ENCODE results near the gene MIGA2. TPM values are rescaled to one million over a fixed set of nuclear protein-coding genes. Genes with fewer than 3 reads are reported as not detected.
A peak's percentile ranks its signal among the peaks of the same experiment; 100 is the strongest.

Gene MIGA2
- polyA plus RNA-seq, 1 experiment, result 23.7 TPM

- DNase-seq (ENCODE audit: low read depth), result no peak
- TF ChIP-seq CTCF (IDR thresholded peaks at IDR 0.05; ENCODE audit: insufficient read depth, low read depth, low read length), result no peak
- H3K4me3 ChIP-seq (ENCODE audit: low read depth, low read length), result no peak overlapping the region
- H3K36me3 ChIP-seq (ENCODE audit: control insufficient read depth, insufficient read depth, low read length), result peaks cover 29% of the 10 kb centered on the region
- no peaks in the 10 kb centered on the region for H3K27me3 ChIP-seq (ENCODE audit: control insufficient read depth, insufficient read depth, low read length)
- CTCF ChIA-PET, result interaction anchor here (0.6 to 3.6 kb wide), 14 partner anchors 8 to 619 kb away, joined by 3 to 27 read pairs (median 4); partner anchors contain the start of gene SH3GLB2
- POLR2A ChIA-PET, result no interaction called here
These were observed 31.0 kb upstream of the MIGA2 start for GRCh38 chr9:129005336-129005997.

GRCh38 chr9:129006328-129007034 lies 29.9 kb upstream of the MIGA2 start:
- Histone ChIP-seq H3K4me3 (ENCODE audit: low read depth, low read length) (no peak overlapping the region), H3K27me3 (ENCODE audit: control insufficient read depth, insufficient read depth, low read length) (no peaks in the 10 kb centered on the region), H3K36me3 (ENCODE audit: control insufficient read depth, insufficient read depth, low read length) (peaks cover 29% of the 10 kb centered on the region)
- CTCF ChIA-PET, result interaction anchor here (0.6 to 3.6 kb wide), 20 partner anchors 8 to 618 kb away, joined by 3 to 27 read pairs (median 4); partner anchors contain the start of gene SH3GLB2
- POLR2A ChIA-PET, result no interaction called here
- no peak for DNase-seq (ENCODE audit: low read depth)
- peak; percentile 97 for TF ChIP-seq CTCF (IDR thresholded peaks at IDR 0.05; ENCODE audit: insufficient read depth, low read depth, low read length)

- Histone ChIP-seq H3K27me3 (ENCODE audit: control insufficient read depth, insufficient read depth, low read length) (no peaks in the 10 kb centered on the region), H3K4me3 (ENCODE audit: low read depth, low read length) (no peak overlapping the region), H3K36me3 (ENCODE audit: control insufficient read depth, insufficient read depth, low read length) (peaks cover 24% of the 10 kb centered on the region)
- POLR2A ChIA-PET, result no interaction called here
- no peak for DNase-seq (ENCODE audit: low read depth)
- CTCF ChIA-PET, result interaction anchor here (0.6 to 3.6 kb wide), 16 partner anchors 8 to 1193 kb away, joined by 3 to 27 read pairs (median 4); partner anchors contain the start of gene SH3GLB2
- TF ChIP-seq CTCF (IDR thresholded peaks at IDR 0.05; ENCODE audit: insufficient read depth, low read depth, low read length), result no peak
These were observed 29.2 kb upstream of the MIGA2 start for GRCh38 chr9:129007035-129007765.

GRCh38 chr9:129007766-129008468 lies 28.5 kb upstream of the MIGA2 start:
- no peaks in the 10 kb centered on the region for H3K27me3 ChIP-seq (ENCODE audit: control insufficient read depth, insufficient read depth, low read length)
- H3K36me3 ChIP-seq (ENCODE audit: control insufficient read depth, insufficient read depth, low read length), result peaks cover 26% of the 10 kb centered on the region
- DNase-seq (ENCODE audit: low read depth), result no peak
- POLR2A ChIA-PET, result no interaction called here
- H3K4me3 ChIP-seq (ENCODE audit: low read depth, low read length), result no peak overlapping the region
- TF ChIP-seq CTCF (IDR thresholded peaks at IDR 0.05; ENCODE audit: insufficient read depth, low read depth, low read length), result no peak
- CTCF ChIA-PET, result interaction anchor here (0.8 to 3.6 kb wide), 10 partner anchors 7 to 146 kb away, joined by 3 to 27 read pairs (median 6); partner anchors contain the start of gene SH3GLB2
